Suprapubic skin (tissue), 4 donors: ENCODE measurements around the gene ISM1. TPM values are rescaled to one million over a fixed set of nuclear protein-coding genes. Genes with fewer than 3 reads are reported as not detected.

Experiments used
- DNase-seq, 2 donors: peaks; one replicate each; pipeline ENCODE4 v3.0.0-alpha.2; 2019; ENCODE audit warnings: low spot score in 2 of 2
- H3K27ac ChIP-seq: fragments of 200-600 bp; sonication (generic); one replicate; pipeline ENCODE4 v1.5.1; 2019
- H3K27me3 ChIP-seq: fragments of 200-600 bp; sonication (generic); one replicate; pipeline ENCODE4 v1.5.1; 2019
- H3K36me3 ChIP-seq: fragments of 200-600 bp; sonication (generic); one replicate; pipeline ENCODE4 v1.5.1; 2019
- H3K4me1 ChIP-seq: fragments of 200-600 bp; sonication (generic); one replicate; pipeline ENCODE4 v1.5.1; 2019
- H3K4me3 ChIP-seq: fragments of 200-600 bp; sonication (generic); one replicate; pipeline ENCODE4 v1.5.1; 2019; ENCODE audit warnings: mild to moderate bottlenecking
- H3K9me3 ChIP-seq: fragments of 200-600 bp; sonication (generic); one replicate; pipeline ENCODE4 v1.5.1; 2019
- EP300 ChIP-seq: sonication (generic); formaldehyde crosslinking; IDR thresholded peaks from one replicate; pipeline ENCODE4 v1.6.1; 2017; ENCODE audit warnings: antibody characterized with exemption
- POLR2A ChIP-seq, 2 donors: fragments of 450-650 bp; IDR thresholded peaks; one replicate each; pipeline ENCODE4 v1.6.1; 2017; ENCODE audit warnings: antibody characterized with exemption in 2 of 2, mild to moderate bottlenecking in 2 of 2, moderate library complexity in 2 of 2
- POLR2AphosphoS5 ChIP-seq, 3 donors: sonication (generic); formaldehyde crosslinking; IDR thresholded peaks; one replicate each; pipeline ENCODE4 v1.6.1; 2017; ENCODE audit warnings: antibody characterized with exemption in 3 of 3
- WGBS: methylation state at CpG from one replicate; pipeline ENCODE4 v1.1.5; 2018; 5-methylcytosine and 5-hydroxymethylcytosine counted together
- total RNA-seq, 4 donors: library from RNA; depleted of rRNA; stranded (reverse); fragments of >200 nt; gene quantifications; one replicate each; pipeline ENCODE4 v1.1.0, GENCODE V29; 2016
- TF ChIP-seq, protein P1 (sequence below), 2 donors: fragments of 200-600 bp in 1 of 2; fragments of 450-650 bp in 1 of 2; sonication (generic) in 1 of 2; IDR thresholded peaks; one replicate each; pipeline ENCODE4 v1.5.1; 2016 to 2019; ENCODE audit warnings: antibody characterized with exemption in 2 of 2, mild to moderate bottlenecking in 1 of 2, moderate library complexity in 1 of 2

ISM1 gene
- total RNA-seq, 4 donors from 2014 or later: 9.0 to 21.8 (median 12.9) TPM

DNA sequence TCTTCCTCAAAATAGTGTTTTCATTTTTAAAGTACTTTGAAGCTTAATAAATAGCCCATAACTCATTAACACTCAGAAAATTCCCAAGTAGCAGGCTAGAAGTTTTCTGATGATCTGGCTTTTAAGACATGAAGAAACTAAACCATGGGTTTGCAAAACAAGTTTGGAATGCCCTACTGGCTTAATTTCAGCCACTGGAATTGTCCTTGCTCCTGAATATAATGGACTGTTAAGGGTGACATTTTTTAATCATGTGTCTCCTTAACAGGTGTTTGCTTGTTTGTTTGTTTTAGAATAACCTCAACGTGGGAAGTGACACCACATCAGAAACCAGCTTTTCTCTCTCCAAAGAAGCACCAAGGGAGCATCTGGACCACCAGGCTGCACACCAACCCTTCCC is 49.1 kb downstream of the ISM1 start:
- H3K4me1 ChIP-seq: no peaks in the 10 kb centered on the region
- no peak overlapping the region for H3K4me3 ChIP-seq
- H3K27me3 ChIP-seq: no peaks in the 10 kb centered on the region
- H3K9me3 ChIP-seq: no peaks in the 10 kb centered on the region
- H3K36me3 ChIP-seq: no peaks in the 10 kb centered on the region
- TF ChIP-seq EP300 (no peak), POLR2A (IDR thresholded peaks at IDR 0.05) (no peak)
- DNase-seq: no peak
- WGBS: 15% methylated on average over 1 of the region's 1 CpG
- H3K27ac ChIP-seq: no peak overlapping the region

DNA sequence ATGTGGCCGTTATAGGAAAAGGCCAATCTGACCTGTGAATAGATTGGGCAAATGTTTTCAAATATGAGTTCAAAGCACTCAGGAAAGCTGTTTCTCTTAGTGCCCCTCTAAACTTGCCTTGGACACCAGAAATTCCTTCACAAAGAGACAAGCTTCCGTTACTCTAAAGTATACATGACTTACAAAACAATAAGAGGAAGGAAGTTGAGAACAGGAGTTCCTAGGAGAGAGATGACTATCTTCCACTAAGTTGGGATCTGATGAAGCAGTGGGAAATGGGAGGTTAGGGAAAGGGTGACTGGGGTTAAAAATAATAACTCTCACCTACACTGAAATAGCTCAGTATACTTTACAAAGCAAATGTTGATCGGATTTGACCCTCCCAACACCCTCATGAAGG is 50.0 kb downstream of the ISM1 start:
- WGBS: 75% methylated on average over 3 of the region's 3 CpGs
- H3K27ac ChIP-seq: no peak overlapping the region

DNA sequence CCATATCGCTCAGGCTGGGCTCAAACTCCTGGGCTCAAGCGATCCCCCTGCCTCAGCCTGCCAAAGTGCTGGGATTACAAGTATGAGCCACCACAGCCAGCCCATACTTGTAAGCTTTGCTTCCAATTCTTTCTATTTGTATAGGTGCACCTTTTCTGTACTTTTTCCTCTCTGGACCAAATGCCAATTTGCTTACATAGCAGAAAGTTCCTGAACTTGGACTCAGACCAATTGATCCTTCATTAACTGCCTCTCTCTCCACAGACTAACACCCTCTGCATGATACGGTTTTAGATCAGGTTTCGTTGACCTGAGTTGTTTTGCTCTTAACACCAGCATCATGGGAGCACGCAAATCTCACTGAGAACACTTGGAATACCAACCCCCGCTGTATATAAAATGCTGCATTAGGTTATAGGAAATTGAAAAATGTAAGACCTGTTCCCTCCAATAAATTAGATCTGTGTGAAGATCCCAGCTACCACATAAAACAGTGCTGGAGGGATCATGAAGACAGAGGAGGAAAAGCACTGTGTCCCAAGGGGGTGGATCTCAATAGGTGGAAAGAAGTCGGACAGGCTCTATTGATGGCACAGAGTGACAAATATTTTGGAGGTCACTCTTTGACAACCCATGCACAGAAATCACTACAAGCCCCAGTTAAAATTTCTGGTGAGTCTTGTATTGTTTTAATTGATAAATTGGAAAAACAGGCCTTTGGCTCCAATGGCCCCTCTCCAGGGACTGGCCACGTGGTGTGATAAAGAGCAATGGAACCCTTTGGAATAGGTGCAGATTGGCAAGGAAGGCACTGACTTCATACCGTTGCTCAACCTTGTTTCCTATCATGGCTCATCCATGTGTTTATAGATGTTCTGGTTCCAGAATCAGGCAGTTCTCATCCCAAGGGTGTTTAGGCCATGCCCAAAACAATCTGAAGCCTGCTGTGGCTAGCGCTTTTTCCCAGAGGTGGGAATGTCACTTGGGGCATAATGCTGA is 51.2 kb downstream of the ISM1 start:
- 83% methylated on average over 10 of the region's 10 CpGs for WGBS
- TF ChIP-seq POLR2A (IDR thresholded peaks at IDR 0.05) (no peak), EP300 (no peak), POLR2AphosphoS5 (IDR thresholded peaks at IDR 0.05) (peak in 1 of 3 donors; percentile 61)
- TF ChIP-seq, protein P1, sequence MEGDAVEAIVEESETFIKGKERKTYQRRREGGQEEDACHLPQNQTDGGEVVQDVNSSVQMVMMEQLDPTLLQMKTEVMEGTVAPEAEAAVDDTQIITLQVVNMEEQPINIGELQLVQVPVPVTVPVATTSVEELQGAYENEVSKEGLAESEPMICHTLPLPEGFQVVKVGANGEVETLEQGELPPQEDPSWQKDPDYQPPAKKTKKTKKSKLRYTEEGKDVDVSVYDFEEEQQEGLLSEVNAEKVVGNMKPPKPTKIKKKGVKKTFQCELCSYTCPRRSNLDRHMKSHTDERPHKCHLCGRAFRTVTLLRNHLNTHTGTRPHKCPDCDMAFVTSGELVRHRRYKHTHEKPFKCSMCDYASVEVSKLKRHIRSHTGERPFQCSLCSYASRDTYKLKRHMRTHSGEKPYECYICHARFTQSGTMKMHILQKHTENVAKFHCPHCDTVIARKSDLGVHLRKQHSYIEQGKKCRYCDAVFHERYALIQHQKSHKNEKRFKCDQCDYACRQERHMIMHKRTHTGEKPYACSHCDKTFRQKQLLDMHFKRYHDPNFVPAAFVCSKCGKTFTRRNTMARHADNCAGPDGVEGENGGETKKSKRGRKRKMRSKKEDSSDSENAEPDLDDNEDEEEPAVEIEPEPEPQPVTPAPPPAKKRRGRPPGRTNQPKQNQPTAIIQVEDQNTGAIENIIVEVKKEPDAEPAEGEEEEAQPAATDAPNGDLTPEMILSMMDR (IDR thresholded peaks at IDR 0.05): no peak
- no peak overlapping the region for H3K27ac ChIP-seq

More for the DNA sequence above, 50.0 kb downstream of the ISM1 start:
- Histone ChIP-seq H3K4me3 (no peak overlapping the region), H3K9me3 (no peaks in the 10 kb centered on the region), H3K27me3 (no peaks in the 10 kb centered on the region), H3K4me1 (no peaks in the 10 kb centered on the region), H3K36me3 (no peaks in the 10 kb centered on the region)
- DNase-seq: no peak
- TF ChIP-seq EP300 (no peak), POLR2AphosphoS5 (IDR thresholded peaks at IDR 0.05) (no peak), POLR2A (IDR thresholded peaks at IDR 0.05) (no peak)
- TF ChIP-seq, protein P1 (IDR thresholded peaks at IDR 0.05): no peak

DNA sequence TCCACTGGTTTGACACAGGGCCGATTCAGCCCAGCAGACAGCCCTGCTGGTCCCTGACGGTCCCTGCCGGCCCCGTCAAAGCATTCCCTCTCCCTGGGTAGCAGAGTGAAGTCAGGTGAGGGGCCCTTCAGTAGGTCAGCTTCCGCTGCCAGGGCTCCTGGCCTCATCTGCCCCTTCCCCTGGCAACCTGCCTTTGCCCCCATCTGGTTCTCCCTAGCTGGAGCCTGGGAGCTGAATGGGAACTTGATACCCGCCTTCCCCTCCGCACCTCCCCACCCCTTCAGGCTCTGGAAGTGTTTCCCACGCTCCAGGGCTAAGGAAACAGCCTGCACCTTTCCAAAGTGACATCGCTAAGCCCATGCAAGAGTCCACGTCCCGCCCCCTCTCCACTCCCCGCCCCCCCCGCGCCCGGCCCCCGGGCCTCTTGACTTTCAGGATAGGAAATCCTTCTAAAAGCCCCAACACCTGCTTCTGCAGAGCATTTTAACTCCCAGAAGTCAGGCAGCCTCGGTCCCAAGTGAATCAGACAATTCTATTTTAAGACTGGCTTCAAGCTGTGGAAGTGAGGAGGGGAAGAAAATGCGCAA is 53.3 kb downstream of the ISM1 start:
- H3K27ac ChIP-seq: no peak overlapping the region
- no peak for DNase-seq

More for the DNA sequence above, 51.2 kb downstream of the ISM1 start:
- Histone ChIP-seq H3K9me3 (no peaks in the 10 kb centered on the region), H3K4me3 (no peak overlapping the region), H3K27me3 (no peaks in the 10 kb centered on the region), H3K36me3 (no peaks in the 10 kb centered on the region), H3K4me1 (no peaks in the 10 kb centered on the region)
- no peak for DNase-seq

DNA sequence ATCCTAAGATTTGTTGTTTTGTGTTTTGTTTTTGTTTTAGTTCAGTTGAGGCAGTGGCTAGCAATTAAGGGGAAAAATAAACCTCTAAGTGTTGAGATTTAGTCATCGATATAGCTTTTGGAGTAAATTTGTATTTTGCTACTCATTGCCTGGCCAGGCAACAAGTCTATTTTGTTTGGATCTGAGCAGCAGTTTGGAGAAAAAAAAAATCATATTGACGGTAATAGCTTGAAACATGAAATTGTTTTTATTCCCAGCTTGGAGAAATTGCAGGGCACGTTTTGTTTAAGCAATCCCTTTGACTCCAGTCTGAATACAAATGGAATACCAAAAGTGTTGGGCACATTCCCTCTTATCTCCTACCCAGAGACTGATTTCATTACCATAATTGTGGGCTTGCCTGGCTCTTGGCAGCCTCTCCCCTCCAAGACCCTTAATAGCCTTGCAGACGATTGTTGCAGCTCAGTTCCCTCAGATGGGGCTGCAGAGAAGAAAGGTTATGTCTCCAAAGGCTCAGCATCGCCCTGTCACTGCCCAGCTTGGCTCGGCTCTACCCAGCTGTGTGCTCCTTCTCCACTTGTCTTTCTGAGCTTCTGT is 56.0 kb downstream of the ISM1 start:
- Histone ChIP-seq H3K27ac (peak overlapping the region; percentile 10), H3K36me3 (no peaks in the 10 kb centered on the region), H3K4me1 (peaks cover 5% of the 10 kb centered on the region), H3K9me3 (no peaks in the 10 kb centered on the region), H3K27me3 (no peaks in the 10 kb centered on the region), H3K4me3 (no peak overlapping the region)
- WGBS: 57% methylated on average over 6 of the region's 6 CpGs
- no peak for DNase-seq
- TF ChIP-seq, protein P1 (IDR thresholded peaks at IDR 0.05): no peak
- TF ChIP-seq EP300 (no peak), POLR2AphosphoS5 (IDR thresholded peaks at IDR 0.05) (no peak), POLR2A (IDR thresholded peaks at IDR 0.05) (no peak)

More for the DNA sequence above, 53.3 kb downstream of the ISM1 start:
- Histone ChIP-seq H3K4me3 (no peak overlapping the region), H3K27me3 (no peaks in the 10 kb centered on the region), H3K36me3 (no peaks in the 10 kb centered on the region), H3K9me3 (no peaks in the 10 kb centered on the region), H3K4me1 (peaks cover 5% of the 10 kb centered on the region)
- TF ChIP-seq, protein P1 (IDR thresholded peaks at IDR 0.05): no peak
- TF ChIP-seq POLR2AphosphoS5 (IDR thresholded peaks at IDR 0.05): no peak
- TF ChIP-seq EP300: no peak
- TF ChIP-seq POLR2A (IDR thresholded peaks at IDR 0.05): no peak
- 44% methylated on average over 18 of the region's 18 CpGs for WGBS
